HG03135 (cell line): Measurements from ENCODE around the gene PFKFB3.
A peak's percentile ranks its signal among the peaks of the same experiment; 100 is the strongest.
"Not testable (repeated sequence)": the region's sequence is repeated elsewhere in the genome, so short reads cannot be mapped to it uniquely, and the experiment has no call there.

ENCODE experiments used
- ATAC-seq: cut with Tn5 transposase; IDR thresholded peaks from one replicate; pipeline ENCODE4 v1.9.1; 2021; ENCODE audit warnings: mild to moderate bottlenecking, moderate library complexity; ENCODE audit not compliant: unreplicated experiment

Gene PFKFB3

DNA sequence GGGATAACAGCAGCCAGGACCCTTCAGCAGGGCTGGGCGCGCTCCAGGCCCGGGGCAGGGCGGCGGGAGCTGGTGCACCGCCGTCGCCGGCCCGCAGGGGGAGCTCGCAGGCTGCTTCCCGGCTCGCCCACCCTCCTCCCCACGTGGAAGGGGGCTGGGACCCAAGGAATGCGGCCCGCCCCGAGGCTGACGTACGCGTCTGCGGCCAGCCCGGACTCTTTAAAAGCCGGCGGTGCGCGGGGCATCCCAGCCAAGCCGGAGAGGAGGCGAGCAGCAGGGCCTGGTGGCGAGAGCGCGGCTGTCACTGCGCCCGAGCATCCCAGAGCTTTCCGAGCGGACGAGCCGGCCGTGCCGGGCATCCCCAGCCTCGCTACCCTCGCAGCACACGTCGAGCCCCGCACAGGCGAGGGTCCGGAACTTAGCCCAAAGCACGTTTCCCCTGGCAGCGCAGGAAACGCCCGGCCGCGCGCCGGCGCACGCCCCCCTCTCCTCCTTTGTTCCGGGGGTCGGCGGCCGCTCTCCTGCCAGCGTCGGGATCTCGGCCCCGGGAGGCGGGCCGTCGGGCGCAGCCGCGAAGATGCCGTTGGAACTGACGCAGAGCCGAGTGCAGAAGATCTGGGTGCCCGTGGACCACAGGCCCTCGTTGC, at the start of gene PFKFB3:
TSS of gene PFKFB3 (plus strand) at position 249 of the 647 bp plus-strand sequence. CDS start at position 578, 329 bp downstream.
- ATAC-seq: peak; percentile 67

DNA sequence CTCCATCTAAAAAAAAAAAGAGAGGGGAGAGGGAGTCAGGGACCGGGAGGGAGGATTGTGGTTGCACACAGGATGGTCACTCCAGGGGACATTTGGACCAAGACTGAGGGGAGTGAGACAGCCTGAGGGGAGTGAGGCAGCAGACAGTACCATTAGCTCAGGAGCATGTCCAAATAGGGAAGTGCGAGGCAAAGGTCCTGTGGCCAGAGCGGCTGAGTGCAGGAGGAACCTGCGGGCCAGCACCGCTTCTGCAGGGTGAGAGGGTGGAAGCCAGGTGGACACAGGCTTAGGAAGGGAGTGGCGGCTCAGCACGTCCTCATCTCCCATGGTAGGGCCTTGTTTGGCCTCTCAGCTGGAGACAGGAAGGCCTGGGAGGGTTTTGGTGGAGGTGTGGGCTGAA, 48.9 kb upstream of the PFKFB3 start:
- no peak for ATAC-seq

DNA sequence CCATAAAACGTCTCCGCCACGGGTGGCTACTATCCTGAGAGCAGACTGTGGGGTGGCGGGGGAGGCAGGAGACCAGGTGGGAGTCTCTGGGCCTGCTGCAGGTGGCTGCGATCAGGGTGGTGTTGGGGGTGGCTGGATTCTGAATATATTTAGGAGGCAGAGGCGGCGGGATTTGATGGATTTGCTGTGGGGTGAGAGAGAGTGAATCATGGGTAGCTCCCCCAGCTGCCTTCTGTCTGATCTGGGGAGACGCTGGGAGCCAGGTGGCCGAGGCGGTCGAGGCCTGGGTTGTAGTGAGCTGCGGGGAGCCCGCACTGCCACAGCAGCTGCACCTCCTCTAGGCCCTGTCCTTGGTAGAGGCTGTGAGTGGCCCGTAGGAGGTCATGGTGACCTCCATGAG, 48.2 kb upstream of the PFKFB3 start:
- ATAC-seq: no peak

DNA sequence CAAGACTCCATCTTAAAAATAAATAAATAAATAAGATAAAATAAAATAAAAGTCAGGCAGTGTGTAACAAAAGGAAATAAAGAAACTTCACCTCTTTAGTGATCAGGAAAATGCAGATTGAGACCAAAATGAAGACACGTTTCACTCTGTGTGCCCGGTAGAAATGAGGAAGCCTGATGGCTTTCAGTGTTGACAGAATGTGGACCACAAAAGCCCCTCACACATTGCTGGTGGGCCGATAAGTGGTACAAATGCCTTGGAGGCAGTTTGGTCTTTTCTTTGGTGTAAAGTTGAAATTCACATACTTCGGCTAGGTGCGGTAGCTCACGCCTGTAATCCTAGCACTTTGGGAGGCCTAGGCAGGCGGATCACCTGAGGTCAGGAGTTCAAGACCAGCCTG, 44.5 kb upstream of the PFKFB3 start:
- ATAC-seq: no peak

DNA sequence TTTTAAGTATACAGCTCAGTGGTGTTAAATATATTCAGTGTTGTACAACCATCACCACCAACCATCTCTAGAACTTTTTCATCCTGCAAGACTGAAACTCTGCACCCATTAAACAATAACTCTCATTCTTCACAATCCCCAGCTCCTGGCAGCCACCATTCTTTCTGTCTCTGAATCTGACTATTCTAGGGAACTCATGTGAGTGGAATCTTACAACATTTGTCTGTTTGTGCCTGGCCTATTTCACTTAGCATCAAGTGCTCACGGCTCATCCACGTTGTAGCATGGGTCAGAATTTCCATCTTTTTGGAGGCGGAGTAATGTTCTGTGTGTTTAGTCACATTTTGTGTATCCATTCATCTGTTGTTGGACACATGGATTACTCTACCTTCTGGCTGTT, 40.8 kb upstream of the PFKFB3 start:
- no peak for ATAC-seq

DNA sequence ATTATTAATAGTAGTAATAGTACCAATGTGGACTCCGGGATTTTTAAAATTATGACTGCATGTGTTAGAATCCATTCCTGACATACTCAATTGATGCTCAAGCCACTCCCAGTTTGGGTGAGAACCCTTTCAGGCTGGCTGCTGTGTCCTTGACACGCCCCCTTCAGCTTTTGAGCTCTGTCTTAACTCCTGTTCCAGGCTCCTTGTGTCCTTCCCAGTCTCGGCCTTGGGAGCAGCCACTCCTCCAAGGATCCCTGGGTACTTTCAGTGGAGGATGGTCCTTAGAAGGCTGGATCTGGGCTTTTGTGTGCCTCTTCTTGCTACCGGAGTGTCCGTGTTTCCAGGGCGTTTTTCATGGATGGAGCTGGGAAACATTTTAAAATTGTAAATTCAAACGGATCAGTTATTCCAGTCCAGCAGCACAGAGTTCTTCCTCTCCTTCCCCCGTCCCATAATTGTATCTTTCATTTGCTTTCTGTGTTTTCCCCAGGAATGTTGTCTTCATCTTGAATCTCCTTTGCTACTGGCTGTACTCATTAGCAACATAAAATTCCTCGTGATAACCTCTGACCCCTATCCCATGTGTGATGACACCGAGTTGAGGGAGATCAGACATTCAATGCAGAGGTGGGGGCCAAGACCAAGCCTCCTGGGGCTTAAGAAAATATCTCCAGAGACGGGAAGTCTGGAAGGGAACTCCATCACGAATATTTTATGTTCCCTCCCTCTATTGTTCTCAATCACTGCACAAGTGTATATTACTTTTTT, 40.0 kb upstream of the PFKFB3 start:
- no peak for ATAC-seq

DNA sequence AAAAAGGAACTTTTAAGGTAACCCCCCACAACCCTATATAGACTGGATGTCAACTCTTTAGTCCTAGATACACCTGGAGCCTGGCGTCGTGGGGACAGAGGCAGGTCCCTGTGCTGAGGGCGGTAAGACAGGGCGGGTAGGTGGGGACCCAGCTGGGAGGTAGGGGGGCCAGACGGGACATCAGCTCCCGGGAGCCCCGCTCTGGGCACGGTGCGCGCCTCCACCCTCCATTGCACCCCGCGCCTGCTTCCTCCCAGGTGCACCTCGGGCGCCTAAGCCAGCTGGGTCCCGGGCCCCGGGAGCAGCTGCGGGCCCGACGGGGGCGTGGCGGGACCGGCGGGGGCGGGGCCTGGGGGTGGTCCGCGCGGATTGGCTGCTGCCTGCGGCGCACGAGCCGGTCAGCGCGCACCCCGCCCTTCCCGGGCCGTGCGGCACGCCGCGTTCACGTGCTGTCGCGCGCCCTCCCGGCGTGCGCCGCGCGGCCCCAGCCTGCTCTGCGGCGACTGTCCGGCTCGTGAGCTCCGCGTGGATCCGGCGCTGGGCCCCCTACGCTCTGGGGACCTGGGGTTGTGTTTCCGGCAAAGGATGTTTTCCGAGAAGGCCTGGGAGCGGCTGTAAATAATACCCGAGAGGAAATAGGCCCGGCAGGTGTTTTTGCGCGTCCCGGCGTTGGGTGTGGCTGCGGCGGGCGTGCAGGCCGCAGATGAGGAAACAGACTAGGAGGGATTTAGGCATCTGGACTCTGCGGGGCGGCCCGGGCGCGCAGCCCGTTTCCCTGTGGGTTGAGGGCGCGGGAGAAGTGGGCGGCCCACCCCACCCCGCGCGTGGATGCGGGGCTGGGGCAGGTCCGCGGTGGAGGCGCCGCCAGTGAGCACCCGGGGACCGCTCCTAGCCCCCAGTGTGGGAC, 39.1 kb upstream of the PFKFB3 start:
- peak; percentile 92 for ATAC-seq

DNA sequence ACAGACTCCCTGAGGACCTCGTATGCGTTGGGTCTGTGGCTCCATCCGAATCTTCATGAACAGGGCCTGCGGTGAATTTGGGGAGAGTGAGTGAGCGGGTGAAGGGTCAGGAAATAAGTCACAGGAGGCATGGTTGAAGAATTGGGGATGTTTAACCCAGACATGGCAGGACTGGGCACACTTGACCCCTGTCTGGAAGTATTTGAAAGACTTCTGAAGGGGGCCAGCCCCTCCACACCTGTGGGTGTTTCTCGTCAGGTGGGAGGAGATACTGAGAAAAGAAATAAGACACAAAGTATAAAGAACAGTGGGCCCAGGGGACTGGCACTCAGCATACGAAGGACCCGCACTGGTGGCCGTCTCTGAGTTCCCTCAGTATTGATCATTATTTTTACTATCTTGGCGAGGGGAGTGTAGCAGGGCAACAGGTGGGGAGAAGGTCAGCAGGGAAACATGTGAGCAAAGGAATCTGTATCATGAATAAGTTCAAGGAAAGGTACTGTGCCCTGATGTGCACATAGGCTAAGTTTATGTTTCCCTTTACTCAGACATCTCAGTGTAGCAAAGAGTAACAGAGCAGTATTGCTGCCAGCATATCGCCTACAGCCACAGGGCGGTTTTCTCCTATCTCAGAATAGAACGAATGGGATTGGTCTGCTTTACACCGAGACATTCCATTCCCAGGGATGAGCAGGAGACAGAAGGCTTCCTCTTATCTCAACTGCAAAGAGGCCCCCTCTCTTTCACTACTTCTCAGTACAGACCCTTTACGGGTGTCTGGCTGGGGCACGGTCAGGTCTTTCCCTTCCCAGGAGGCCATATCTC, 38.2 kb upstream of the PFKFB3 start:
- no peak for ATAC-seq

DNA sequence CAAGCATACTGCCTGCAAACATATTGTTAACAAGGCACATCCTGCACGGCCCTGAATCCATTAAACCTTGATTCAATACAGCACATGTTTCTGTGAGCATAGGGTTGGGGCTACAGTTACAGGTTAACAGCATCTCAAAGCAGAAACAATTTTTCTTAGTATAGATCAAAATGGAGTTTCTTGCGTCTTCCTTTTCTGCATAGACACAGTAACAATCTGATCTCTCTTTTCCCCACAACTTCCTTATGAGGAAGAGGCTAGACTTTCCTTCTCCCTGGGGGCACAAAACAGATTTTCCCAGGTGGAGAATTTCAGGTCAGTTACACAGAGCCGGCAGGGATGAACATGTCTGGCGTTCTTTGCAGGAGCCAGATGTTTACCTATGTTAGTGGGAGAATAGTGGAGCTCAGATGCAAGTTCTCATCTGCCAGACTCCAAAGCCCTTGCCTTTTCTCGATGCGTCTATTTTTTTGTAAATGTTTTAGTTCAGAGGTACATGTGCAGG, 37.5 kb upstream of the PFKFB3 start:
- ATAC-seq: no peak

DNA sequence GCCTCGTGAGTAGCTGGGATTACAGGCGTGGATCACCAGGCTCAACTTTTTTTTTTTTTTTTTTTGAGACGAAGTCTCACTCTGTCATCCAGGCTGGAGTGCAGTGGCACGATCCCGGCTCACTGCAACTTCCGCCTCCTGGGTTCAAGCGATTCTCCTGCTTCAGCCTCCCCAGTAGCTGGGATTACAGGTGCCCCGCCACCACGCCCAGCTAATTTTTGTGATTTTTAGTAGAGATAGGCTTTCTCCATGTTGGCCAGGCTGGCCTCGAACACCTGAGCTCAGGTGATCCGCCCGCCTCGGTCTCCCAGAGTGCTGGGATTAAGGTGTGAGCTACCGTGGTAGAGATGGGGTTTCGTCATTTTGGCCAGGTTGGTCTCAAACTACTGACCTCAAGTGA, 36.8 kb upstream of the PFKFB3 start:
- not testable (repeated sequence) for ATAC-seq

DNA sequence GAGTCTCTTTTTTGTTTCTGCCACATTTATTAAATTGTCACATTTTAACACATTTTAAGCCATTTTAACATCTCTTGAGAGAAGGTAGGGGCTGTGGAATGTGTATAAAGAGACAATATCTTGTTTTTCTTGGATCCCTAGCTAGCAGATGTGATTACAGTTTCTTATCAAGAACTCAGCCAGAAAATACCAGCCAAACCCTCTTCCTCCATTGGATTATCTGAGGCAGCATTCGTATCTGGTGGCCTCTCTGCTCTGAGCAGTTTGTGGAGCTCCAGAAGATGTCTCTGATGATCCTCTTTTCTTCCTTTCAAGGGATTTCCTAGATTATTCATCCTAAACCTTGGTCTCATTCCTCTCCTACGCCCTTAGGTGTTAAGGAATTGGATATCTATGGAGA, 35.3 kb upstream of the PFKFB3 start:
- ATAC-seq: no peak

DNA sequence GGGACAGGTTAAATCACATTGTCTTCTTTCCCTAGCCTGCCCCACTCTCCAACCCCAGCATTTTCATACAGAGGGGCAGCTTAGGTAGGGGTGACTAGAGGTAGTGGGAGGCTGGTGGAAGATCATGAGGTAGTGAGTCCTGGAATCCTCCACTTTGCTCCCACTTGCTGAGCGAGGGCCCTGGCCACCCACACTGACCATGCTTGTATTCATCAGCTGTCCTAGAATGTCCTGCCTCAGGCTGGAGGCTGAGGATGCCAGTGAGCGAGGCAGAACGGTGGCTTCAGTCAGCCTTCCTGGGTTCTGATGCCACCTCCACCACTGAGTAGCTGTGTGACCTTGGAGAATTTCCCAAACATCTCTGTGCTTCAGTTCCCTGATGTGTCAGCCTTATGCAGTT, 34.6 kb upstream of the PFKFB3 start:
- no peak for ATAC-seq

DNA sequence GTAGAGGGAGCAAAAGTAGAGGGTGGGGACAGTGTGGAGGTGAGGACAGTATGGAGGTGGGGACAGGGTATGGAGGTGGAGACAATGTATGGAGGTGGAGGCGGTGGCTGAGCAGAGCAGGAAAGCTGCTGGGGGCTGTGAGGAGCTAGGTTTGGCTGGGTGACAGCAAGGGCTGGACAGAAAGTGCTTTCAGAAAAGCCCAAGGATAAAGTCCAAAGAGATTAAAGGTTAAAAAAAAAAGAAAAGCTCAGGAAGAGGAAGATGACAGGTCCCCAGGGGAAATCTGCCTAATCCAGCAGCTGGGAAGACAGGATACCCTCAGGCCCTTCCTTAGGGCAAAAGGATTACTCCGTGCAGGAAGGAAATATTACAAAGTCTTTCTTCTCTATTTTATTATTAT, 32.1 kb upstream of the PFKFB3 start:
- ATAC-seq: no peak

DNA sequence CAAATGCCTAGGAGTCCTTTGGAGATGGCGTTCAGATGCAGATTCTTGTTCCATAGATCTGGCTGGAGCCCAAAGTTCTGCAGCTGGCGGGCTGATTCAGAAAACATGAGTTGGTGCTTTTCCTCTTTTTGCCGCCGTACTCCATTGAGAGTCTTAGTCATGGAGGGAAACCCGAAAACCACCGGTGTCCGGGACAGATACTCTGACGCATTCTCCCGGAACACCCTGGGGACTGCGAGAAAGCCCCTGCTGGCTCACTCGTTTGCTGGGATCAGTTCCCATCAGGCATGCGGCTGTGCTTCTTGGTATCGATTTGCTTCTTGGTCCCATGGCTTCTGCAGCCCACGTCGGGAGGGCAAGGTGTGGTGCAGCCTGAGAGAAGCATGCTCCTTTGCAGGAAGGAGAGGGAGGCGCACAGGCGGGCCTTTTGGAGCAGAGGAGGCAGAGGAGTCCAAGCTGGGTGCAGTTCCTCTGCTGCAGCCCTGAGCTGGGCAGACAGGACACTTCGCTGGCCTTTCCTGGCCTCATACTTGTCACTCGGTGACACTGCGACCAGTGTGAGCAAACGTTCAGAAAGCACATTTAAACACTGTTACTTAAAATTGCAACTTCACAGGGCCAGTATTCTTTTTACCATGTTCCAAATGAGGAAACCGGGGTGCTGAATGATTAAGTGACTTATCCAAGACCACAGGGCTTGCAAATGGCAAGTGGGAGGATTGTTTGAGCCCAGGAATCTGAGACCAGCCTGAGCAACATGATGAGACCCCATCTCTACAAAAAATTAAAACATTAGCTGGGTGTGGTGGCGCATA, 30.6 kb upstream of the PFKFB3 start:
- no peak for ATAC-seq

DNA sequence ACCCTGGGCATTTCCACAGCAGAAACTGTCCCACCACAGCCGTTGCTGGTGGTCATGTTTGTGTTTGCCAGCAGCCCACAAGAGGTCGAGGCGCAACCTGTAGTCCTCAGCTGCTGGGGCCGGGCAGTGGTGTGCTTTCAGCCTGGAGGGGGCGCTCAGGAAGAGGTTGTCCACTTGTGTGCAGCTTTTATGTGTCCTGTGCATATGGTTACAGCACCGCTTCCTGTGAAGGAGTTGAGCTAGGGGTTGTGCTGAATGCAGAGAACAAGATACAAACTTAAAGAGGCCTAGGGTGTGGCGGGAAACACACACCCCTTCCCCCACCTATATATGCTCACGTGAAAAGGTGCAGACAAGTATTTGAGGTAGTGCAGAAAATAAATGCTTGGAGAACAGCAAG, 29.5 kb upstream of the PFKFB3 start:
- no peak for ATAC-seq

DNA sequence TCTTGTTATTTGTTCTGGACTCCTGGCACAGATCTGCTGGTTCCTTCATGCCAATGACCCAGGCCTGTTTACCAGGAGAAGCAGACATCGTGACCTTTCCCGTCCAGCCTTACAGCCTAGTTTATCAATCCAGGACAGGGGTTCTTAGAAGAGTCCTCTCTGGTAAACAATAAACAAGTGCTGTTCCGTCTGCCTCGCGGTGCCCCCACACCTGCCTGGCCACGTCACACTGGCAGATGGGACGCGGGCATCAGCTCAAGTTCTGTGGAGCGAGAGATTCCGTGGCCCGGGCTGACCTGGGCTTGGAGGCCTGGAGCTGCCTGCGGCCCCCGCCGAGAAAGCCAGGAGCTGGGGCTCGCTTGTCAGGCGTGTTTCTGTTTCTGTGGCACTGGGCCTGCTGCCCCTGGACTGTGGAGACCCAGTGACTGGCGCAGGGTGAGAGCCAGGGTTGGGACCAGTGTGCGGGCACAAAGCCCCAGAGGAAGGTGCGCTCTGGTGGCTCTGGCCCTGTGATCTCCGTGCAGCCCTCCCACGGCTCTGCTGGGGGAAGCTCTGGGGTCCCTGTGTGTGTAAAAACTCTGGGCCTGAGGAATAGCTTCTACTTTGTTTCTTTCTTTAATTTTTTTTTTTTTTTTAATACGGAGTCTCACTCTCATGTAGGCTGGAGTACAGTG, 28.4 kb upstream of the PFKFB3 start:
- ATAC-seq: no peak

DNA sequence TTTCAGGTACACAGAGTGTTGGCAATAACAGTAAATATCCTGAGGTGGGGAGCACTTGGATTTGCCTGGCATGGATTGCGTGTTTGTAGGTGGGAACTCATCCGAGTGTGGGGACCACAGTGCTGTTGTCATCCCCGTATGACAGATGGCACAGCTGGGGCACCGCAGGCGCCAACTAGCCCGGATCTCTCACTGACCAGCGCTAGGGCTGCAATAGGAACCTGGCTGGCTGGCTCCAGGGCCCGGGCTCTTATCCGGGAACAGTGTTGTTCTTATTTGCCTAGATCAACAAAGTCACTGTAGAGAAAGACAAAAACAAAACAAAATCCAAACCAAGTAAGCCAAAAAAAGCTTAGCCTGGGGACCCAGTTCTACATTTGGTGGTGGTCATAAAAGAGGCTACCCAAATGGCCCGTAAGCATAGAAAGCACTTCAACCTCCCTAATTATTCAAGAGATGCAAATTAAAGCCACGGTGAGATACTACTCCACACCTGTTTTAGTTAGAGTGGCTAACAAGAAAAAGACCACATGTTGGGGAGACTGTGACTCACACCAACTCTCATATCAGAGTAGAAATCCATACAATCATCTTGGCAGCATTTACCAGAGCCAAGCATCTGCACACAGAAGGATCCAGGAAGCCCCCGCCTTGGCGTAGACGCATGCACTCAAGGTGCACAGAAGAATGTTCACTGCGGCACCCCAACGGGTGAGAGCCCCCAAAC, 27.2 kb upstream of the PFKFB3 start:
- ATAC-seq: no peak

DNA sequence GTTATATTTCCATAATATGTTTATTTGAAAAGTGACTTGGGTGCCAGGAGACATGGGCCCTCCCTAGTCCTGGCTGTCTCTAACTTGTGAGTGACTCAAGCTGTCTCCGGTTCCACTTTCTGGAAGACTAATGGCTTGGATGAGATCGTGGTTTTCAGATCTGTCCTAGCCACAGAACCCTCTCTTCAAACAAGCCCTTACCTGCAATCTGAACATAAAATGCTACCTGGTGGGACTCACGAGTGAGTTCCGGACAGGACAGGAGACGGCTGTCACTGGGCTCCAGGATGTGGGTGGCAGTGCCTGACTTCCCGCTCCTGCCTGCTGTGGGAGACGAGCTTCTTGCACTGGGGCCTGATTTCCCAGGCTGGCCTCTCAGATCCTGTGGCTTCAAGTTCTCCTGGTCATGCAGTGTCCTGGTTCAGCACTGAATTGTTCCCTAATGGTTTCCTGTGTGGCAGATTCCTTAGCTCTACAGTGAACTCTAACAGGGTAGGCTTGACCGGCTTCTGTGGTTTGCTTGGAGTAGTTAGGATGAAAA, 26.0 kb upstream of the PFKFB3 start:
- ATAC-seq: no peak
